Stimulated activated CD4-positive, alpha-beta T cell treated with anti-CD3 and anti-CD28 coated beads, Interleukin-12 subunit alpha, Interleukin-12 subunit beta, amount 100 ng/mL, for 24 hours (primary cell): Measurements from ENCODE around the gene MSX2.

Experiments
- DNase-seq, 2 experiments: peaks; one replicate each; pipeline ENCODE4 v3.0.0-alpha.2; 2020; ENCODE audit warnings: low read depth in 2 of 2

The MSX2 gene

GRCh38 chr5:174718880-174719610 lies 5.3 kb upstream of the MSX2 start:
- no peak for DNase-seq

GRCh38 chr5:174719793-174720611 lies 4.4 kb upstream of the MSX2 start:
- no peak for DNase-seq

GRCh38 chr5:174720612-174721529 lies 3.5 kb upstream of the MSX2 start:
- DNase-seq = no peak

GRCh38 chr5:174721530-174722432 lies 2.6 kb upstream of the MSX2 start:
- DNase-seq = no peak

- DNase-seq = no peak
These were observed 1.9 kb upstream of the MSX2 start for GRCh38 chr5:174722500-174722899.

GRCh38 chr5:174723315-174723978 lies 935 bp upstream of the MSX2 start:
- DNase-seq = no peak

GRCh38 chr5:174723979-174724483 lies 351 bp upstream of the MSX2 start:
- DNase-seq = no peak

- DNase-seq = no peak
These were observed 1.0 kb downstream of the MSX2 start for GRCh38 chr5:174725261-174725990.

- no peak for DNase-seq
These were observed 1.7 kb downstream of the MSX2 start for GRCh38 chr5:174725991-174726601.

GRCh38 chr5:174726916-174727793 lies 2.8 kb downstream of the MSX2 start:
- DNase-seq = no peak

GRCh38 chr5:174727794-174728680 lies 3.7 kb downstream of the MSX2 start:
- no peak for DNase-seq

- no peak for DNase-seq
These were observed 4.8 kb downstream of the MSX2 start for GRCh38 chr5:174729075-174729680.

- no peak for DNase-seq
These were observed 7.0 kb downstream of the MSX2 start for GRCh38 chr5:174731214-174732035.

GRCh38 chr5:174732036-174733020 lies 7.9 kb downstream of the MSX2 start:
- no peak for DNase-seq
